ENCODE data around the gene SMC4.

The SMC4 gene

GRCh38 chr3:160455846-160456245 lies 56.4 kb downstream of the SMC4 start:
- H3K9me3 ChIP-seq (ENCODE audit: control extremely low read depth in 1 of 5, control insufficient read depth in 4 of 5, insufficient read depth in 2 of 5, low read depth in 1 of 5, low read length in 4 of 5), result peaks cover 0 to 4% (median 0%) of the 10 kb centered on the region in 5 experiments
- no peaks in the 10 kb centered on the region for H3K4me1 ChIP-seq (ENCODE audit: control extremely low read depth in 1 of 4, control insufficient read depth in 4 of 4, insufficient read depth in 4 of 4, low read length in 3 of 4)
- ChIA-PET POLR2A (no interaction called here), CTCF (interaction anchor here (0.9 kb wide), 1 partner anchor 17 kb away, joined by 3 read pairs; no protein-coding TSS in a partner anchor)
- no peaks in the 10 kb centered on the region for H3K36me3 ChIP-seq (ENCODE audit: control insufficient read depth in 4 of 4, insufficient read depth in 4 of 4, low read length in 3 of 4)
- H3K4me3 ChIP-seq (ENCODE audit: control insufficient read depth in 1 of 7, extremely low read depth in 1 of 7, insufficient read depth in 4 of 7, low read depth in 2 of 7, low read length in 6 of 7), result no peak overlapping the region
- WGBS (ENCODE audit: insufficient coverage), result 100% methylated on average over 3 of the region's 3 CpGs
- no peak overlapping the region for H3K27ac ChIP-seq (ENCODE audit: insufficient read depth in 1 of 2, low read depth in 1 of 2, low read length in 2 of 2, poor library complexity in 1 of 2, severe bottlenecking in 2 of 2)
- no peaks in the 10 kb centered on the region for H3K27me3 ChIP-seq (replicated peaks in 2 of 5; ENCODE audit: control insufficient read depth in 4 of 5, insufficient read depth in 5 of 5, low read length in 4 of 5)
- DNase-seq, result no peak

- peaks cover 0 to 4% (median 0%) of the 10 kb centered on the region in 5 experiments for H3K9me3 ChIP-seq (ENCODE audit: control extremely low read depth in 1 of 5, control insufficient read depth in 4 of 5, insufficient read depth in 2 of 5, low read depth in 1 of 5, low read length in 4 of 5)
- WGBS (ENCODE audit: insufficient coverage), result 92% methylated on average over 3 of the region's 4 CpGs
- no peaks in the 10 kb centered on the region for H3K36me3 ChIP-seq (ENCODE audit: control insufficient read depth in 4 of 4, insufficient read depth in 4 of 4, low read length in 3 of 4)
- ChIA-PET POLR2A (no interaction called here), CTCF (interaction anchor here (1.1 kb wide), 1 partner anchor 146 kb away, joined by 3 read pairs; no protein-coding TSS in a partner anchor)
- H3K27me3 ChIP-seq (replicated peaks in 2 of 5; ENCODE audit: control insufficient read depth in 4 of 5, insufficient read depth in 5 of 5, low read length in 4 of 5), result no peaks in the 10 kb centered on the region
- no peak for DNase-seq
- H3K4me3 ChIP-seq (ENCODE audit: control insufficient read depth in 1 of 7, extremely low read depth in 1 of 7, insufficient read depth in 4 of 7, low read depth in 2 of 7, low read length in 6 of 7), result no peak overlapping the region
- H3K4me1 ChIP-seq (ENCODE audit: control extremely low read depth in 1 of 4, control insufficient read depth in 4 of 4, insufficient read depth in 4 of 4, low read length in 3 of 4), result no peaks in the 10 kb centered on the region
- H3K27ac ChIP-seq (ENCODE audit: insufficient read depth in 1 of 2, low read depth in 1 of 2, low read length in 2 of 2, poor library complexity in 1 of 2, severe bottlenecking in 2 of 2), result no peak overlapping the region
These were observed 58.7 kb downstream of the SMC4 start for GRCh38 chr3:160458151-160458550.

DNA sequence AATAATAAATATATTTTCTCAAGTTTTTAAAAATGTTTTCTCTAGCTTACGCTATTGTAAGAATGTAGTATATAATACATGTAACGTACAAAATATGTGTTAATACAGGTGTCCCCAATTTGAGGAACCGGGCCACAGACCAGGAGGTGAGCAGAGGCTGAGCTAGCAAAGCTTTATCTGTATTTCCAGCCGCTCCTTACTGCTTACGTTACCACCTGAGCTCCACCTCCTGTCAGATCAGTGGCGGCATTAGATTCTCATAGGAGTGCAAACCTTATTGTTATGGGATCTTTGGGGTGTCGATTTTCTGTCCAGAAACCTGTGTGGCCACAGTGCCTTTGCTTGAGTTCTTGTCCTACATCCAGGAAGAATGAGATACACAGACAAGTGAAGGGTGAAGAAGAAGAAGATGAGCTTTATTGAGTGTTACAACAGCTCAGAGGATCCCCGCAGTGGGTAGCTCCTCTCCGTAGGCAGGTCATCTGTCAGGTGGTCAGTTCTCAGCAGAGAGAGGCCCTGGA lies 60.1 kb downstream of the SMC4 start:
- no peak overlapping the region for H3K4me3 ChIP-seq (ENCODE audit: control insufficient read depth in 1 of 7, extremely low read depth in 1 of 7, insufficient read depth in 4 of 7, low read depth in 2 of 7, low read length in 6 of 7)
- no peak for DNase-seq
- H3K27ac ChIP-seq (ENCODE audit: insufficient read depth in 1 of 2, low read depth in 1 of 2, low read length in 2 of 2, poor library complexity in 1 of 2, severe bottlenecking in 2 of 2), result no peak overlapping the region
- CTCF ChIA-PET, result interaction anchor here (1.7 kb wide), 1 partner anchor 20 kb away, joined by 3 read pairs; no protein-coding TSS in a partner anchor
- POLR2A ChIA-PET, result interaction anchor here (0.7 kb wide), 1 partner anchor 10 kb away, joined by 3 read pairs; the partner anchor contains the start of gene TRIM59
- no peaks in the 10 kb centered on the region for H3K36me3 ChIP-seq (ENCODE audit: control insufficient read depth in 4 of 4, insufficient read depth in 4 of 4, low read length in 3 of 4)
- H3K27me3 ChIP-seq (replicated peaks in 2 of 5; ENCODE audit: control insufficient read depth in 4 of 5, insufficient read depth in 5 of 5, low read length in 4 of 5), result no peaks in the 10 kb centered on the region
- peaks cover 0 to 4% (median 0%) of the 10 kb centered on the region in 5 experiments for H3K9me3 ChIP-seq (ENCODE audit: control extremely low read depth in 1 of 5, control insufficient read depth in 4 of 5, insufficient read depth in 2 of 5, low read depth in 1 of 5, low read length in 4 of 5)
- H3K4me1 ChIP-seq (ENCODE audit: control extremely low read depth in 1 of 4, control insufficient read depth in 4 of 4, insufficient read depth in 4 of 4, low read length in 3 of 4), result no peaks in the 10 kb centered on the region
- 91% methylated on average over 7 of the region's 9 CpGs for WGBS (ENCODE audit: insufficient coverage)

GRCh38 chr3:160460033-160460432 lies 60.6 kb downstream of the SMC4 start:
- DNase-seq, result no peak
- Histone ChIP-seq H3K27ac (ENCODE audit: insufficient read depth in 1 of 2, low read depth in 1 of 2, low read length in 2 of 2, poor library complexity in 1 of 2, severe bottlenecking in 2 of 2) (no peak overlapping the region), H3K4me1 (ENCODE audit: control extremely low read depth in 1 of 4, control insufficient read depth in 4 of 4, insufficient read depth in 4 of 4, low read length in 3 of 4) (no peaks in the 10 kb centered on the region), H3K9me3 (ENCODE audit: control extremely low read depth in 1 of 5, control insufficient read depth in 4 of 5, insufficient read depth in 2 of 5, low read depth in 1 of 5, low read length in 4 of 5) (peaks cover 0 to 4% (median 0%) of the 10 kb centered on the region in 5 experiments), H3K4me3 (ENCODE audit: control insufficient read depth in 1 of 7, extremely low read depth in 1 of 7, insufficient read depth in 4 of 7, low read depth in 2 of 7, low read length in 6 of 7) (no peak overlapping the region), H3K27me3 (replicated peaks in 2 of 5; ENCODE audit: control insufficient read depth in 4 of 5, insufficient read depth in 5 of 5, low read length in 4 of 5) (no peaks in the 10 kb centered on the region), H3K36me3 (ENCODE audit: control insufficient read depth in 4 of 4, insufficient read depth in 4 of 4, low read length in 3 of 4) (no peaks in the 10 kb centered on the region)
- CTCF ChIA-PET, result interaction anchor here (1.7 kb wide), 1 partner anchor 19 kb away, joined by 3 read pairs; no protein-coding TSS in a partner anchor
- 100% methylated on average over 2 of the region's 3 CpGs for WGBS (ENCODE audit: insufficient coverage)
- POLR2A ChIA-PET, result no interaction called here

- 100% methylated on average over 1 of the region's 2 CpGs for WGBS (ENCODE audit: insufficient coverage)
- CTCF ChIA-PET, result interaction anchor here (0.8 to 1.4 kb wide), 2 partner anchors 19 to 22 kb away, joined by 3 read pairs; no protein-coding TSS in a partner anchor
These were observed 64.9 kb downstream of the SMC4 start for GRCh38 chr3:160464321-160464720.

DNA sequence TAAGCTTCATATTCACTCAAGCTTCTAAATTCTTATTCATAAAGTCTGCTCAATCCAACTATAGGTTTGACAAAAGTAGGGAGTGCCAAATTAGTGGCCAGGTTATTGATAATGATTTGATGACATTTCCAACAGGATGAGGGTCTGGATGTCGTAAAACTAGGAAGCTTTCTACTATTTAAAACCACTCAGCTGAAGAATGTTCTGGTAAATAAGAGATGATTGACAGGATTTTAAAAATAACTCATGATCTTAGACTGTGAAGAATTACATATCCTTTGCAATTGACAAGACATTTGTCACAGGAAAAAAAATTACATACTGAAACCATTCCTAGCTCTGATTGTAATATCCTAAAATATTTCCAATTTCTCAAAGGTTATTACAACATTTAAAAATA lies 65.5 kb downstream of the SMC4 start:
- H3K27me3 ChIP-seq (replicated peaks in 2 of 5; ENCODE audit: control insufficient read depth in 4 of 5, insufficient read depth in 5 of 5, low read length in 4 of 5), result no peaks in the 10 kb centered on the region
- H3K9me3 ChIP-seq (ENCODE audit: control extremely low read depth in 1 of 5, control insufficient read depth in 4 of 5, insufficient read depth in 2 of 5, low read depth in 1 of 5, low read length in 4 of 5), result peaks cover 0 to 1% (median under 1%) of the 10 kb centered on the region in 5 experiments
- H3K4me1 ChIP-seq (ENCODE audit: control extremely low read depth in 1 of 4, control insufficient read depth in 4 of 4, insufficient read depth in 4 of 4, low read length in 3 of 4), result no peaks in the 10 kb centered on the region
- WGBS (ENCODE audit: insufficient coverage), result no CpG with 5 or more reads among the region's 1 CpG
- no peak overlapping the region for H3K27ac ChIP-seq (ENCODE audit: insufficient read depth in 1 of 2, low read depth in 1 of 2, low read length in 2 of 2, poor library complexity in 1 of 2, severe bottlenecking in 2 of 2)
- no peaks in the 10 kb centered on the region for H3K36me3 ChIP-seq (ENCODE audit: control insufficient read depth in 4 of 4, insufficient read depth in 4 of 4, low read length in 3 of 4)
- DNase-seq, result no peak
- CTCF ChIA-PET, result interaction anchor here (0.8 kb wide), 1 partner anchor 20 kb away, joined by 3 read pairs; no protein-coding TSS in a partner anchor
- H3K4me3 ChIP-seq (ENCODE audit: control insufficient read depth in 1 of 7, extremely low read depth in 1 of 7, insufficient read depth in 4 of 7, low read depth in 2 of 7, low read length in 6 of 7), result no peak overlapping the region
- POLR2A ChIA-PET, result no interaction called here

More at GRCh38 chr3:160464321-160464720, 64.9 kb downstream of the SMC4 start:
- Histone ChIP-seq H3K36me3 (ENCODE audit: control insufficient read depth in 4 of 4, insufficient read depth in 4 of 4, low read length in 3 of 4) (no peaks in the 10 kb centered on the region), H3K9me3 (ENCODE audit: control extremely low read depth in 1 of 5, control insufficient read depth in 4 of 5, insufficient read depth in 2 of 5, low read depth in 1 of 5, low read length in 4 of 5) (peaks cover 0 to 4% (median 0%) of the 10 kb centered on the region in 5 experiments), H3K27ac (ENCODE audit: insufficient read depth in 1 of 2, low read depth in 1 of 2, low read length in 2 of 2, poor library complexity in 1 of 2, severe bottlenecking in 2 of 2) (no peak overlapping the region), H3K4me1 (ENCODE audit: control extremely low read depth in 1 of 4, control insufficient read depth in 4 of 4, insufficient read depth in 4 of 4, low read length in 3 of 4) (no peaks in the 10 kb centered on the region), H3K27me3 (replicated peaks in 2 of 5; ENCODE audit: control insufficient read depth in 4 of 5, insufficient read depth in 5 of 5, low read length in 4 of 5) (no peaks in the 10 kb centered on the region), H3K4me3 (ENCODE audit: control insufficient read depth in 1 of 7, extremely low read depth in 1 of 7, insufficient read depth in 4 of 7, low read depth in 2 of 7, low read length in 6 of 7) (no peak overlapping the region)
- no peak for DNase-seq
- POLR2A ChIA-PET, result no interaction called here

DNA sequence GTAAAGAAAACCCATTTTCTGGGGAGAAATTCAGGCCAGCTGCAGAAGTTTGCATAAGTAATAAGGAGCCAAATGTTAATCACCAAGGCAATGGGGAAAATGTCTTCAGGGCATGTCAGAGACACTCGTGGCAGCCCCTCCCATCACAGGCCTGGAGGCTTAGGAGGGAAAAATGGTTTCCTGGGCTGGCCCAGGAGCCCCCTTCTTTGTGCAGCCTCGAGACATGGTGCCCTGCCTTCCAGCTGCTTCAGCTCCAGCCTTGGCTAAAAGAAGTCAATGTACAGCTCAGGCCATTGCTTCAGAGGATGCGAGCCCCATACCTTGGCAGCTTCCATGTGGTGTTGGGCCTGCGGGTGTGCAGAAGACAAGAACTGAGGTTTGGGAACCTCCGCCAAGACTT lies 70.7 kb downstream of the SMC4 start:
- Histone ChIP-seq H3K36me3 (ENCODE audit: control insufficient read depth in 4 of 4, insufficient read depth in 4 of 4, low read length in 3 of 4) (no peaks in the 10 kb centered on the region), H3K27me3 (replicated peaks in 2 of 5; ENCODE audit: control insufficient read depth in 4 of 5, insufficient read depth in 5 of 5, low read length in 4 of 5) (no peaks in the 10 kb centered on the region), H3K9me3 (ENCODE audit: control extremely low read depth in 1 of 5, control insufficient read depth in 4 of 5, insufficient read depth in 2 of 5, low read depth in 1 of 5, low read length in 4 of 5) (peaks cover 0 to 17% (median 13%) of the 10 kb centered on the region in 5 experiments), H3K4me3 (ENCODE audit: control insufficient read depth in 1 of 7, extremely low read depth in 1 of 7, insufficient read depth in 4 of 7, low read depth in 2 of 7, low read length in 6 of 7) (no peak overlapping the region), H3K27ac (ENCODE audit: insufficient read depth in 1 of 2, low read depth in 1 of 2, low read length in 2 of 2, poor library complexity in 1 of 2, severe bottlenecking in 2 of 2) (no peak overlapping the region), H3K4me1 (ENCODE audit: control extremely low read depth in 1 of 4, control insufficient read depth in 4 of 4, insufficient read depth in 4 of 4, low read length in 3 of 4) (peaks cover 0 to 5% (median 0%) of the 10 kb centered on the region in 4 experiments)
- ChIA-PET POLR2A (no interaction called here), CTCF (no interaction called here)
- 98% methylated on average over 5 of the region's 5 CpGs for WGBS (ENCODE audit: insufficient coverage)
- DNase-seq, result no peak

All from common myeloid progenitor, CD34-positive (primary cell).